Measurements from ENCODE around the gene KIF6. TPM values are rescaled to one million over a fixed set of nuclear protein-coding genes. Genes with fewer than 3 reads are reported as not detected.

KIF6 gene
- total RNA-seq, 1 experiment from 2014 or later = 0.80 TPM

- Histone ChIP-seq H3K4me3 (ENCODE audit: insufficient read depth, low read depth, low read length) (no peak overlapping the region), H3K27me3 (ENCODE audit: control insufficient read depth, insufficient read depth, low read length) (no peaks in the 10 kb centered on the region), H3K36me3 (replicated peaks; ENCODE audit: control insufficient read depth, insufficient read depth, low read length) (no peaks in the 10 kb centered on the region)
- DNase-seq = no peak
Observed at GRCh38 chr6:39572661-39573340, 152.4 kb downstream of the KIF6 start.

- Histone ChIP-seq H3K36me3 (replicated peaks; ENCODE audit: control insufficient read depth, insufficient read depth, low read length) (no peaks in the 10 kb centered on the region), H3K4me3 (ENCODE audit: insufficient read depth, low read depth, low read length) (no peak overlapping the region), H3K27me3 (ENCODE audit: control insufficient read depth, insufficient read depth, low read length) (no peaks in the 10 kb centered on the region)
- DNase-seq = no peak
Observed at GRCh38 chr6:39568896-39569295, 156.3 kb downstream of the KIF6 start.

- Histone ChIP-seq H3K4me3 (ENCODE audit: insufficient read depth, low read depth, low read length) (no peak overlapping the region), H3K27me3 (ENCODE audit: control insufficient read depth, insufficient read depth, low read length) (no peaks in the 10 kb centered on the region), H3K36me3 (replicated peaks; ENCODE audit: control insufficient read depth, insufficient read depth, low read length) (no peaks in the 10 kb centered on the region)
- DNase-seq = no peak
Observed at GRCh38 chr6:39567091-39567490, 158.1 kb downstream of the KIF6 start.

- H3K36me3 ChIP-seq (replicated peaks; ENCODE audit: control insufficient read depth, insufficient read depth, low read length) = no peaks in the 10 kb centered on the region
- no peaks in the 10 kb centered on the region for H3K27me3 ChIP-seq (ENCODE audit: control insufficient read depth, insufficient read depth, low read length)
- H3K4me3 ChIP-seq (ENCODE audit: insufficient read depth, low read depth, low read length) = no peak overlapping the region
- no peak for DNase-seq
Observed at GRCh38 chr6:39566456-39566855, 158.8 kb downstream of the KIF6 start.

GRCh38 chr6:39565956-39566355, 159.3 kb downstream of the KIF6 start:
- no peak overlapping the region for H3K4me3 ChIP-seq (ENCODE audit: insufficient read depth, low read depth, low read length)
- no peaks in the 10 kb centered on the region for H3K36me3 ChIP-seq (replicated peaks; ENCODE audit: control insufficient read depth, insufficient read depth, low read length)
- no peaks in the 10 kb centered on the region for H3K27me3 ChIP-seq (ENCODE audit: control insufficient read depth, insufficient read depth, low read length)
- DNase-seq = no peak

- DNase-seq = no peak
- Histone ChIP-seq H3K36me3 (replicated peaks; ENCODE audit: control insufficient read depth, insufficient read depth, low read length) (no peaks in the 10 kb centered on the region), H3K4me3 (ENCODE audit: insufficient read depth, low read depth, low read length) (no peak overlapping the region), H3K27me3 (ENCODE audit: control insufficient read depth, insufficient read depth, low read length) (no peaks in the 10 kb centered on the region)
Observed at GRCh38 chr6:39563566-39564311, 161.5 kb downstream of the KIF6 start.

GRCh38 chr6:39561536-39562266, 163.5 kb downstream of the KIF6 start:
- Histone ChIP-seq H3K27me3 (ENCODE audit: control insufficient read depth, insufficient read depth, low read length) (no peaks in the 10 kb centered on the region), H3K4me3 (ENCODE audit: insufficient read depth, low read depth, low read length) (no peak overlapping the region), H3K36me3 (replicated peaks; ENCODE audit: control insufficient read depth, insufficient read depth, low read length) (no peaks in the 10 kb centered on the region)
- DNase-seq = no peak

GRCh38 chr6:39560915-39561314, 164.3 kb downstream of the KIF6 start:
- DNase-seq = no peak
- Histone ChIP-seq H3K27me3 (ENCODE audit: control insufficient read depth, insufficient read depth, low read length) (no peaks in the 10 kb centered on the region), H3K36me3 (replicated peaks; ENCODE audit: control insufficient read depth, insufficient read depth, low read length) (no peaks in the 10 kb centered on the region), H3K4me3 (ENCODE audit: insufficient read depth, low read depth, low read length) (no peak overlapping the region)

GRCh38 chr6:39558591-39559190, 166.5 kb downstream of the KIF6 start:
- no peaks in the 10 kb centered on the region for H3K36me3 ChIP-seq (replicated peaks; ENCODE audit: control insufficient read depth, insufficient read depth, low read length)
- no peaks in the 10 kb centered on the region for H3K27me3 ChIP-seq (ENCODE audit: control insufficient read depth, insufficient read depth, low read length)
- DNase-seq = no peak
- no peak overlapping the region for H3K4me3 ChIP-seq (ENCODE audit: insufficient read depth, low read depth, low read length)

- DNase-seq = no peak
- H3K27me3 ChIP-seq (ENCODE audit: control insufficient read depth, insufficient read depth, low read length) = no peaks in the 10 kb centered on the region
- H3K4me3 ChIP-seq (ENCODE audit: insufficient read depth, low read depth, low read length) = no peak overlapping the region
- no peaks in the 10 kb centered on the region for H3K36me3 ChIP-seq (replicated peaks; ENCODE audit: control insufficient read depth, insufficient read depth, low read length)
Observed at GRCh38 chr6:39558079-39558478, 167.1 kb downstream of the KIF6 start.

- Histone ChIP-seq H3K36me3 (replicated peaks; ENCODE audit: control insufficient read depth, insufficient read depth, low read length) (no peaks in the 10 kb centered on the region), H3K27me3 (ENCODE audit: control insufficient read depth, insufficient read depth, low read length) (no peaks in the 10 kb centered on the region), H3K4me3 (ENCODE audit: insufficient read depth, low read depth, low read length) (no peak overlapping the region)
- DNase-seq = no peak
Observed at GRCh38 chr6:39555136-39555535, 170.1 kb downstream of the KIF6 start.

GRCh38 chr6:39553860-39554802, 171.1 kb downstream of the KIF6 start:
- DNase-seq = no peak
- H3K27me3 ChIP-seq (ENCODE audit: control insufficient read depth, insufficient read depth, low read length) = no peaks in the 10 kb centered on the region

GRCh38 chr6:39553029-39553428, 172.2 kb downstream of the KIF6 start:
- DNase-seq = no peak
- Histone ChIP-seq H3K27me3 (ENCODE audit: control insufficient read depth, insufficient read depth, low read length) (no peaks in the 10 kb centered on the region), H3K4me3 (ENCODE audit: insufficient read depth, low read depth, low read length) (no peak overlapping the region), H3K36me3 (replicated peaks; ENCODE audit: control insufficient read depth, insufficient read depth, low read length) (no peaks in the 10 kb centered on the region)

More at GRCh38 chr6:39553860-39554802, 171.1 kb downstream of the KIF6 start:
- Histone ChIP-seq H3K4me3 (ENCODE audit: insufficient read depth, low read depth, low read length) (no peak overlapping the region), H3K36me3 (replicated peaks; ENCODE audit: control insufficient read depth, insufficient read depth, low read length) (no peaks in the 10 kb centered on the region)

- DNase-seq = no peak
- Histone ChIP-seq H3K4me3 (ENCODE audit: insufficient read depth, low read depth, low read length) (no peak overlapping the region), H3K36me3 (replicated peaks; ENCODE audit: control insufficient read depth, insufficient read depth, low read length) (no peaks in the 10 kb centered on the region), H3K27me3 (ENCODE audit: control insufficient read depth, insufficient read depth, low read length) (no peaks in the 10 kb centered on the region)
Observed at GRCh38 chr6:39550191-39550590, 175.0 kb downstream of the KIF6 start.
